Endothelial cell of umbilical vein (primary cell): ENCODE measurements around the gene PRMT9.

Experiments
- CTCF ChIP-seq, 2 donors: IDR thresholded peaks; 1 replicate in 1 of 2; 2 replicates in 1 of 2; pipeline ENCODE4 v1.5.1; 2011; ENCODE audit warnings: low read length in 2 of 2, mild to moderate bottlenecking in 2 of 2, moderate library complexity in 2 of 2, control low read depth in 1 of 2, inconsistent platforms in 1 of 2, low read depth in 1 of 2; ENCODE audit not compliant: insufficient read depth in 1 of 2; ENCODE audit errors: extremely low read depth in 1 of 2
- EZH2 ChIP-seq: IDR thresholded peaks from 2 replicates; pipeline ENCODE4 v1.6.1; 2012; ENCODE audit warnings: borderline replicate concordance, low read depth, mild to moderate bottlenecking, moderate library complexity, low read length, inconsistent platforms; ENCODE audit not compliant: severe bottlenecking
- JUN ChIP-seq: IDR thresholded peaks from 2 replicates; pipeline ENCODE4 v1.6.1; 2011; ENCODE audit warnings: borderline replicate concordance, low read depth; ENCODE audit not compliant: insufficient read length, insufficient read depth
- POLR2A ChIP-seq: IDR thresholded peaks from 2 replicates; pipeline ENCODE4 v1.6.1; 2012; ENCODE audit warnings: low read depth, mild to moderate bottlenecking, control low read depth, low read length
- POLR2AphosphoS5 ChIP-seq: IDR thresholded peaks from 2 replicates; pipeline ENCODE4 v1.6.1; 2012; ENCODE audit warnings: low read depth, mild to moderate bottlenecking, control low read depth, low read length, moderate library complexity; ENCODE audit not compliant: insufficient read depth

- TF ChIP-seq CTCF (IDR thresholded peaks at IDR 0.05; ENCODE audit: extremely low read depth in 1 of 2, insufficient read depth in 1 of 2, low read depth in 1 of 2, low read length in 2 of 2): no peak
- no peak for TF ChIP-seq EZH2
- TF ChIP-seq POLR2A: no peak
- TF ChIP-seq POLR2AphosphoS5: no peak
- TF ChIP-seq JUN: no peak
These were observed 40.7 kb upstream of the PRMT9 start for GRCh38 chr4:147724468-147725201.
